Iris pigment epithelial cell (primary cell): ENCODE data around the gene GXYLT1.

Experiments used
- DNase-seq: peaks from one replicate; pipeline ENCODE4 v3.0.0-alpha.2; 2011; ENCODE audit warnings: low read depth

The GXYLT1 gene

DNA sequence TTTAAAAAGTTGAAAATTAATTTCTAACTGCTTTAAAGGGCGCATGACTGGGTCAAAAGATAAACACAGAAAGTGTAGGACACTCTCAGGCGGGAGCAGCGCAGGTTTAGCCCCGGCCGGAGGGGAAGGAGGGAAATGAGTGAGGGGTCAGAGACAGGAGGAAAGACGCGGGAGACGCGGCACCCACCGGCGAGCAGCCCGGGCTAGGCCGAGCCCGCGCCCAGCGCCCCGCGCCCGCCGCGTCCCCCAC is 591 bp downstream of the GXYLT1 start:
- DNase-seq, result no peak

DNA sequence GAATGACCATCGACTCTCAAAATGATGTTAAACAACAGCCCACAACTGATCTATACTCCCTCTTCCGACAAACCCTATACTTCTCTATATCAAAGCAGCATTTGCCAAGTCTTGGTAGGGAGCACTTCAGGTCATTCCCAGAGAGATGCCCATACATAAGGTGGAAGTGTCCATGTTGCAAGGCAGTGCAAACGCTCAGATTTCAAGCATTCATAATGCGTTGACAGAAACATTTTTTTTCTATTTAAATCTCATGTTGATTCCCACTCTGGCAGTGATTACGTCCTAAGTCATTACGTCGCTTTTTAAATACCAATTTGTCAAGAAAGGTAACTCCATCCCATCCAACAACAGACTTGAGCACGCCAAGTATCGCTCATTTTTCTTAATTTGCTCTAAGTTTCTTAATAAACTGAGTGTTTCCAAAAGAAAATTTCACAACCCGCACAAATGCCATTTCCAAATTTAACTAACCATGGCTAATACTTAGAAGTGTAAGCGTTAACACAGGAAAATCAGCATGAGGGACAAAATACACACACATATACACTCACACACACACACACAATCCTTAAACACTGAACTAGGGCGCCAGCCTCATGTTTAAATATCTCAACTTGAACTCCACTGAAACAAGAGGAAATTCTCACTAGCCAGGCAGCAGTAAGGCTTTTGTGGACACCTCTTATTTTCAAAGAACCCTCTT is 1.1 kb downstream of the GXYLT1 start:
- DNase-seq, result peak; percentile 47

DNA sequence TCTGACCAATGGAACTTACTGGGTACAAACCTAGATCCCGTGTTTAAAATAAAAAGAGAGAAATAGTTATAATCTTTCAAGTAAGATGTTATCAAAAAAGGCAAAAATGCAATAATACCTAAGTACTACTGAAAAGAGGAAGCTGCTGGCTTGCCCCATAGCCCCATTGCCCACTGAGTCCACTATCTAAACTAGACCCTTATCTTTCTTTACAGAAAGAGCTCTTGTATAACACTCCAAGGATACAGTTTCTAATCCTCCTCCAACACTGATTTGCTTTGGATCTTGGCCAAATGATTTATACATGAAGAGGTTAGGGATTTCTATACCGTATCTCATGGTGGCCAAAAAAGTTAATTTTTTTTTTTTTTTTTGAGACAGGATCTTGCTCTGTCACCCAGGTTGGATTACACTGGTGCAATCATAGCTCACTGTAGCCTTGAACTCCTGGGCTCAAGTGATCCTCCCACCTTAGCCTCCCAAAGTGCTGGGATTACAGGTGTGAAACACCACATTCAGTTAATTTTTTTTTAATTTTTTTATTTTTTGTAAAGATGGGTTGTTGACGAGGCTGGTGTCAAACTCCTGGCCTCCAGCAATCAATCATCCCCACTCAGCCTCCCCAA is 2.6 kb downstream of the GXYLT1 start:
- DNase-seq, result no peak

DNA sequence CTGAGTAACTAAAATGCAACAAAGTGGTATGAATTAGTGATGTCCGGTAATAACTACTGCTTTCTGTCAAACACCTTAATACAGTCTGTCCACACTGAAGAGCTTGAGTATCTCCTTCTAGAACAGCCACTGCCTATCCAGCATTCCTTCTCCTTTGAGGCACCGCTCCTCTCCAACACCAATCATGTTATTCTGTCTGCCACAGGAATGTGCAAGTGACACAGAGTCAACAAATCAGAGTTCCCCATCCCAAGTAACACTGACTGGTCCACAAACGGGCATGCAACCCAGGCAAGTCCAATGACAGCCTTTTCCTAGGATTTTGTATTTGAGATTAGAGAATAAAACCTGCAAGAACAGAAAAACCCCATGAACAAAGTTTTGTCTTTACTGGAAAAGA is 3.8 kb downstream of the GXYLT1 start:
- DNase-seq, result peak; percentile 61

DNA sequence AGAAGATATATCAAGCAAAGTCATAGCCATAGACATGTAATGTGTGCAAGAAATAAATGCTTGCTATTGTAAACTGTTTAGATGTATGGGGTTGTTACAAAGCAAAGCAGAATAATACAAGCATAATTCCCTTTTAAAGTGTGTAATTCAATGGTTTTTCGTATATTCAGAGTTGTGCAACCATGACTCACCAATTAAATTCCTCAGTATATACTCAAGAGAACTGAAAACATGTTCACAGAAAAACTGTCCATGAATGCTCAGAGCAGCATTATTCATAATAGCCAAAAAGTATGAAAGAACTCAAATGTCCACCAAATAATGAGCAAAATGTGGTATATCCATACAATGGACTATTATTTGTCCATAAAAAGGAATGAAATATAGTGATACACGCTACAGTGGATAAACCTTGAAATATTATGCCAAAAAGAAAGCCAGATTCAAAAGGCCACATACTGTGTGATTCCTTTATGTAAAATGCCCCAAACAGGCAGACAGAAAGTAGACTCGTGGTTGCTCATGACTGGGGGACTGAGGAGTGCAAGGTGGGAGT is 9.3 kb downstream of the GXYLT1 start:
- peak; percentile 88 for DNase-seq

DNA sequence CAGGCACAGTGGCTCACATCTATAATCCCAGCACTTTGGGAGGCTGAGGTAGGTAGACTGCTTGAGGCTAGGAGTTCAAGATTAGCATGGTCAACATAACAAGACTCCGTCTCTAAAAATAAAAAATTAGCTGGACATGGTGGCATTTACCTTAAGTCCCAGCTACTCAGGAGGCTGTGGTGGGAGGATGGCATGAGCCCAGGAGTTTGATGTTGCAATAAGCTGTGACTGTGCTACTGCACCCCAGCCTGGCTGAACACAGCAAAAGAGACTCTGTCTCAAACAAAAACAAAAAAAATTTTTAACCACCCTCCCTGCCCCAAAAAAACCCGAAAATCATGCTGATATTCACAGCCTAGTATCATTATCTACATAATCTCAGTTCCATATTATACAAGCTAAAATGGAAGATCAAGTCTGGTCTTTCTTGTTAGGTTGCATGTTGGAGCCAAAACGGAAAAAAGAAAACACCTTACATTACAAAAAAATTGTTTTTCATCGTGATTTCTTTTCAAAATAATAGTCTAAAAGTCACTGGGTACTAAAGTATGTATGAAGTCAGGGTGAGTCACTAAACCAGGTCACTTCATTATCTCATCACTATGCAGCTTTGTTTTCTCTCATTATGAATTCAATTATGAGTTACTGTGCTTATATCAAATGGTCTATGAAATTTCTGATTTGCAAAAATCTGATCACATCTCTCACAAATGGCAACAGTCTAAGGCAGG is 13.8 kb downstream of the GXYLT1 start:
- peak; percentile 77 for DNase-seq

DNA sequence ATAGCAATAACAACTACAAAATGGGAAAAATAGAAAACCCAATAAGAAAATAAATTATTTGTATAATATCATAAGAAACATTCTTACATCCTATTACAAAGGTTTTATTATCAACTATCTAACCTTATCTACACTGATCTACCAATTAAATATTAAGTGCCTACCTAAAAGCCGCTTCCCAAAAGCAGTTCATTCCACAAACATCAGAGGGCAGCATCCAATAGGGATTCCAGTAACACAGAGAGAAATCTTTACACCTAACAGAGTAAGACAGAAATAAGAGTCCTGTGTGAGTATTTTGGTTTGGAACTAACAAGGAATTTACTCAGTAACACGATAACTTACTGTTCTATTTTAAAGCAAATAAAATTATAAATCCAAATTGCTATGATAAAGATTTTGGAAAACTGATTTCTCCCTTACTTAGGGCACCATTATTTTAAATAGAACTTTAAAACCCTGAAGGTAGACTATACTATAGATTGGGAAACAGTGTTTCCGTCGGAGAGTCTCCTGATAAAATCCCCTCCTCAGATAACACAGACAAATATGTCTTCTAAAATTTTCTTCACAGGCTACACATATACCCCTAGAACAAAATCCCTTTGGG is 15.0 kb downstream of the GXYLT1 start:
- peak; percentile 78 for DNase-seq

DNA sequence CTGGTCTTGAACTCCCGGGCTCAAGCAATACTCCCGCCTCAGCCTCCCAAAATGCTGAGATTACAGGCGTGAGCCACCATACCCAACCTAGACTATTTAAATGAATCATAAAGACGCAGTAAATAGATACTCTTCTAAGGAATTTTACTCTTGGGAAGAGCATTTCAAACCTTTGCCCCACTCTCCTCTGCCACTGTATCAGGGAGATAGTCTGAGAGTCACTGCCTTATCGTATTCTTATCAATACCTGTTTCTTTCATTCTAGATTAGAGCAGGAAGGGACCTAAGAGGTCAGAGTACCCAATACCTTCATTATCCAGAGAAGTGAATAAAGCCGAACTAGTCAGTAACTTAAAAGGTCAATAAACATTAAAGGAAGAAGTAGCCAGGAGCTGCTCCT is 15.8 kb downstream of the GXYLT1 start:
- no peak for DNase-seq

DNA sequence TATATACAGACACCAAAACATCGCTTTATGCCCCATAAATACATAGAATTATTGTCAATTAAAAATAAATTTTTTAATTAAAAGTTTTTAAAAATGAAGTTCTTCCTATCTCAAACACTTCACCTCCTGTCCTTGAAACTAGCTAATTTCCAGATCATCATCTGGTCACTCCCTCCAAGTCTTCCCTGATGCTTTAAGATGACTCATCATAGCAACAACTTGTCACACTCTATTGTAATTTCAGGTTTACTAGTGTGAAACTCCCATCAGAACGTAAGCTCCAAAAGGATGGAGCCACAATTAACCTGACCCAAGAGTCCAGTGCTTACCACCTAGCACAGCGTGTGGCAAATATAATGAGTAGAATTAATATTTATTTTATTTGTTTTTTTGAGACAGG is 16.3 kb downstream of the GXYLT1 start:
- DNase-seq, result peak; percentile 37

DNA sequence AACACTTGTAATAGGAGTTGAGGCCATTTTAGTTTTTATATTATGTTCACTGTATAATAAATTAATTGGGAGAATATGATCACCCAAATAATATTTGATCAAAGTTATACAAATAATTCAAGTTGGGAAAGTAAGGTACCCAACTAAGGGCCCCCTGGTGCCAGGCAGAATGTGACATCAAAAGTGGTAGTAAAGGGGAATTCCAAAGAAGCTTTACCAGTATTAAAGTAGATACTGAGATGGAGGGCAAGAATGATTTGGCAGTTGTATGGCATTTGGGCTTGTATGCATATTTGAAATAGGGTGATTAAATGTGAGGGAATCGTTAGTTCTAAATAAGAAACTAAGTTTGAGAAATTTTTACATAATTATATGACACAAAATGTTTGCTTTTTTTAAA is 17.7 kb downstream of the GXYLT1 start:
- DNase-seq, result no peak

DNA sequence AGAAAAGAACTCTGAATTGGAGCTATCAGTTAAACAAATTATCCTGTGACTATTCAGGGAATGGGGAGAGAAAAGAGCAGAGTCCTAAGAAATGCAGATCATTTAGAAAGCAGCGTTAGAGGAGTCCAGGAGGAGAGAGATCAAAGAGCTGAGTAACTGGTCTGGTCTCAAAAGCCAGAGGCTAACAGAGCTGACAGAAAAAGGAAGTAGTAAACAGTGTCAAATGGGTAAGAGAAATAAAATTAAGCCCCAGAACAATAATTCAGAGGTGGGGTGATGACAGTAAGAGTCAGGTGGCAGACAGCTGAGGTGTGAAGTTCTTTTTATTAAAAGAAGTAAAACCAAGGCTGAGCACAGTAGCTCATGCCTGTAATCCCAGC is 19.3 kb downstream of the GXYLT1 start:
- DNase-seq, result no peak

DNA sequence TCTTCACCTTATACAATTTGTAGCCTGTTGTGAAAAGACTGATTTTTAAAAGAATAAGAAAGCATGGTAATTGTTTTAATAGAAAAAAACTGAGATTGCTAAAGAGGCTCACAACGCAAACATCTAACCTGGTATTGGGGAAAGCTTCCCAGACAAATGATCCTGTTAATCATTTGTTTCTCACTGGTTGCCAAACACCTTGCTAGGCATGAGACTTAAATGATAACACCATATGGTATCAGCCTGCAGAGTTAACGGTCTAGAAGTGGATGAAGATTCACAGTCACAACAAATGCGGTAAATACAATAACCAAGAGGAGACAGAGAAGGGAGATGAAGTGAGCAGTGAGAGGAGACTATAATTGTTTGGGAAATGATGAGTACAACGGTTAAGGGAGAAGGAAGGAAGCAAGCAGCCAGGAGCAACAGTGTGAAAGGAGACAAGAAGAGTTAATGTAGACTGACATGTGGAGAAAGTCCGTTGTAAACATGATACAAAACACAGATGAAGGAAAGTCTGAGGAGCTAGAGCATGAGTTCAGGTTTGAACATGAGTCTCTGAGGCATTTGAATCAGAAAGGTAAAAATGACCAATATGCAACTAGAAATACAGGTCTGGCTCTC is 19.8 kb downstream of the GXYLT1 start:
- no peak for DNase-seq

DNA sequence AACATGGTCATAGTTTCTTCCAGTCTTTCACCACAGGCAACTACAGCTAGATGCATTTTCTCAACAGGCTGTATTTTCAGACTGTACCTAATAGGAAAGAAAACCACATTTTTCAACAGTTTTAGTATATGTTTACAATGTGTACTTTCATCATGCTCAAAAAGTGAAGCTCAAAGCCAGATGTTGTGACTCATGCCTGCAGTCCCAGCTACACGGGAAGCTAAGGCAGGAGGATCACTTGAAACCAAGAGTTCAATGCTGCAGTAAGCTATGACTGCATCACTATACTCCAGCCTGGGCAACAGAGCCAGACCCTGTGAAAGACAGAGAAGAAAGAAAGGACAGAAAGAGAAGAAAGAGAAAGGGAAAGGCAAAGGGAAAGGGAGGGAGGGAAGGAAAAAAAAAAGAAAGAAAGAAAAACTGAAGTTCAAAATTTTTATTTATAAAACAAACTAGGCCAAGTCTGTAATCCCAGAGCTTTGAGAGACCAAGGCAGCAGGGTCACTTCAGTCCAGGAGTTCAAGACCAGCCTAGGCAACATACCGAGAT is 25.5 kb downstream of the GXYLT1 start:
- peak; percentile 95 for DNase-seq

DNA sequence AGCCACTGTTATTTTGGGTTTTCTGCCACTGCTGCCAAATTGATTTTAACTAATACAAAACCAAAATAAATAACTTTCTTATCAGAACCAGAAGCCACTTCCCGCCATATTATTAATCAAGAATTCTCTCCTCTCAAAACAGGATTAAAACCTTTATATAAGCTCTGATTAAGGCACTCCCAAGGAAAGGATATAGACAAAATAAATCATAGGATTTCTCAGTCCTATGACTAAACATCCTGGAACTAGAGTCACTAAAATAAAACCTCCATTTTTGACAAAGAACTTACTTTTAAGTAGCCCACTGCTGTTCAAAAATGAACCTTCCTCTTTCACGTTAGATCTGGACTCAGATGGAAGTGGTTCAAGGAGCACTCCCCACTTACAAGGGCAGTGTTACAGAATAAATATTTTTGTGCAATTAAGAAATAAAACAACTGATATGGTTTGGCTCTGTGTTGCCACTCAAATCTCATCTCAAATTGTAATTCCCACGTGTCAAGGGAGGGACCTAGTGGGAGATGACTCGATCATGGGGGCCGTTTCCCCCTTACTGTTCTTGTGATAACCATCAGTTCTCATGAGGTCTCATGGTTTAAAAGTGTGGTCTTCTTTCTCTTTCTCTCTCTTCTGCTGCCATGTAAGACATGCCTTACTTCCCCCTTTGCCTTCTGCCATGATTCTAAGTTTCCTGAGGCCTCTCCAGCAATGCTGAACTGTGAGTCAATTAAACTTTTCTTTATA is 26.4 kb downstream of the GXYLT1 start:
- peak; percentile 23 for DNase-seq

DNA sequence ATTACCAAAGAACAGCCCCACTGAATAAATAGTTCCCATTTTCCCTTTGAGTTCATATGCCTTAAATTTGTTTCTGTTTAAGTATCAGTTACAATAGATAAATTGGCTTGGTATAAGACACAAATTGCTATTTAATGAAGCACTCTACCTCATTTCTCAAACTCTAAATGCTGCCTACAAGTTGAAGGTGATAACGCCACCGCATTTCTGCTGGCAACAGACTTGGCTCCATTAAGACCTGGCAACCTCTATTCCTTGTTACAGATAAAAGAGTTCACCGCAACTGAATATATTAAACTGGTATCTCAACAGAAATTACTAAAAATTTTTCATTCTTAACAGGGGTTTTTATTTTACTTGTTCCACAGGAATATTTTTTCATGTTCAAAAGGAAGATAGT is 35.6 kb downstream of the GXYLT1 start:
- no peak for DNase-seq

DNA sequence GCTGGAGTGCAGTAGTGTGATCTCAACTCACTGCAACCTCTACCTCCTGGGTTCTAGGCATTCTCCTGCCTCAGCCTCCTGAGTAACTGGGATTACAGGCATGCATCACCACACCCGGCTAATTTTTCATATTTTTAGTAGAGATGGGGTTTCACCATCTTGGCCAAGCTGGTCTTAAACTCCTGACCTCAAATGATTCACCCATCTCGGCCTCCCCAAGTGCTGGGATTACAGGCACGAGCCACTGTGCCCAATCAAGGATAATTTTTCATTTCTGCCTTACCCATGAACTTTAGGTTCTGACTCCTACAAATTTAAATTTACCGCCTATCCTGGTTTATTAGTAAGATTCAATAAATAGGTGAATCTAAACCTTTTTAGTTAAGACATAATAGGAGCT is 37.9 kb downstream of the GXYLT1 start:
- peak; percentile 65 for DNase-seq

DNA sequence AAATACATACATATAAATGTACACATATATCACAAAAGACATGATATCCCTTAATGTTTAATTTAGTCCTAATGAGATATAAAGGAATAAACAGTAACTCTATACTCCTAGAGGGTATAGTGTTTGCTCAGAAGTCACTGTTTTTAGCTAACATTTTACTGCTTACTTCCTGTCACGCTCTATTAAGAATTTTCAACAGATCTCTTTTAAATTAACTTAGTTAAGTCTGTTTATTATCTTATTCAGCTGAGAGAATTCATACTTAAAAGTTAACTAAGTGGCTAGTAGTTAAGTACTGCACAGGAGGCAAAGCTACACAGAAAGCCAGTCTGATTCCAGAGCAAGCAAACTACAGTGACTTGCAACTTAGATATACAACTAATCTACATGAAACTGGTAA is 39.9 kb downstream of the GXYLT1 start:
- no peak for DNase-seq

DNA sequence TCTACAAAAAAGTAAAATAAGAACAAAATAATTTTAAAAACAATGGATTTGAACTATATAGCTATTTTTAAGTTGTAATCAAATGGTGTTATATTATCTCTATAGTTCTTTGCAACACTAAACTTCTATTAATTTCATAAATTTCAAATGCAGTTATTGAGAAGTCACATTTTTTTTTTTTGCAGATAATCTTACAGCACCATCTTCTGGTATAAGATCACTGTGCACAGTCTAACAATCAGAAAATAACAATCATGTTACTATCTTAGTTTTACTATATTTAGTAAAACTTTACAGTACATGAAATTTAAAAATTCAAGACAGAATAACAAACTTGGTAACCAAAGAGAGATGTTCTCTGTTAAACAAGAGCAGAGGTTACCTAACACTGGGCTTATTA is 40.6 kb downstream of the GXYLT1 start:
- no peak for DNase-seq

DNA sequence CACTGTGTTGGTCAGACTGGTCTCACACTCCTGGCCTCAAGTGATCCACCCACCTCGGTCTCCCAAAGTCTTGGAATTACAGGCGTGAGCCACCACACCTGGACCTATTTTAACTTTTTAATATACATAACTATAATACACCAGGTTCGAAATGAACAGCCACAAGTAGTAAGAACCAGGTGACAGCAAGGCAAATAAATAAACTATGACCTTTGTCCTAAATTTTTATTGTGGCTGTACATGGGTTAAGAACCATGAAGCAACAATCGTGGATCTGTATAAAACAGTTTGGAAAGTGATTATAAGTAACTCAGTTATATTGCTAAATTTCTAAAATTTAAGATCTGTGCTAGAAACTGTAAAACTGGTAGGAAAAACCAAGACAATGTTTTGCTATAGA is 41.5 kb downstream of the GXYLT1 start:
- DNase-seq, result no peak

DNA sequence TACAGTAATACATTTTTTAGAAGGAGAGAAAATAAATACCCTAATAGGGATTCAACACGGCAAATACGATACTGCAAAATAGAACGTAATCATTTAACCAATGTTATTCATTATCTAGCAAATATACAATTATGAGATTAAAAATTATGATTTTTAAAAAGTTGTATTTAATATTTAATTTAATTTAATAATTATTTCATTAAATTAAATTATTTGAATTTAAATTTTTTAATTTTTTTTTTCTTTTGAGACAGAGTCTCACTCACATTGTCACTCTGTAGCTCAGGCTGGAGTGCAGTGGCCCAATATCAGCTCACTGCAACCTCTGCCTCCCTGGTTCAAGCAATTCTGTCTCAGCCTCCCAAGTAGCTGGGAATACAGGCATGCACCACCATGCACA is 42.0 kb downstream of the GXYLT1 start:
- no peak for DNase-seq

DNA sequence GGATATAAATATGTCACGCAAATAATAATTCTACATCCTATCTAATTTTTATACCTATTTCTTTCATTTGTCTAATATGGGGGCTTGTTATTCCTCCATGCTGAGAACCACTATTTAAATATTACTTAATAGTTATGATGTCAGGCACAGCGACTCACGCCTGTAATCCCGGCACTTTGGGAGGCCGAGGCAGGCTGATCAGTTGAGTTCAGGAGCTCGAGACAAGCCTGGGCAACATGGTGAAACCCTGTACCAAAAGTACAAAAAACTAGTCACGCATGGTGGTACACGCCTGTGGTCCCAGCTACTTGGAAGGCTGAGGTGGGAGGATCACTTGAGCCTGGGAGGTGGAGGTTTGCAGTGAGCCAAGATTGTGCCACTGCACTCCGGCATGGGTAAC is 45.2 kb downstream of the GXYLT1 start:
- DNase-seq, result no peak

DNA sequence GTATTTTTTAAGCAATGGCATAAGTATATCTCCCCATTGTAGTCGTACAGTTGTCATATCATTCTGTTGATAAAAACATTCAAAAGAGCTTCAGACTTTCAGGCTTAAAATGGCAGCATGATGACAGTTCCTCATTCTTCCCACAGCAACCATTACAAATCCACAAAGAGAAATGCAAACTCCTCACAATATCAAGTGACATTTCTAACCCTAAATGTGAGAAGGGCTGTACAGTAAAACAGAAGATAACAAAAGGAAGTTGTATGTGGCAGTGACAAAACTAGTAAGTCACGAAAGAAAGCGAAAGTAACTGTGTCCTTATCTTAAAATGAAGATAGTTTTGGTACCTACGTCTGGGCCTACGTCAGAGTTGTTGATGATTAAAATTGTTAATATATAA is 46.7 kb downstream of the GXYLT1 start:
- DNase-seq, result no peak
